GM21576 (cell line): ENCODE results near the gene NLRX1.
"Not testable (repeated sequence)": the region's sequence is repeated elsewhere in the genome, so short reads cannot be mapped to it uniquely, and the experiment has no call there.

Experiments
- ATAC-seq: cut with Tn5 transposase; IDR thresholded peaks from one replicate; pipeline ENCODE4 v1.9.1; 2021; ENCODE audit warnings: mild to moderate bottlenecking, moderate library complexity; ENCODE audit not compliant: unreplicated experiment

NLRX1 gene

DNA sequence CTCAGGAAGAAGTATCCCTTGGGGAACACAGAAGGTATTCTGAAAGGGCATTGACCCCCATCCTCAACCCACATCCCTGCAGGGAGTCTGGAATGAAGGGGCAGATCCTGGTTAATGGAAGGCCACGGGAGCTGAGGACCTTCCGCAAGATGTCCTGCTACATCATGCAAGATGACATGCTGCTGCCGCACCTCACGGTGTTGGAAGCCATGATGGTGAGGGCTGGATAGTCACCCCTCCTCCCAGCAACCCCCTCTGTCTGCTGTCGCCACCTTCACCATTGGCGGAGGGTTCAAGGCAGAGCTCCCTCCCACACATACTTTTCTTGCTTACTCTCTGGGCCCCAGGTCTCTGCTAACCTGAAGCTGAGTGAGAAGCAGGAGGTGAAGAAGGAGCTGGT, 14.3 kb upstream of the NLRX1 start:
- no peak for ATAC-seq

DNA sequence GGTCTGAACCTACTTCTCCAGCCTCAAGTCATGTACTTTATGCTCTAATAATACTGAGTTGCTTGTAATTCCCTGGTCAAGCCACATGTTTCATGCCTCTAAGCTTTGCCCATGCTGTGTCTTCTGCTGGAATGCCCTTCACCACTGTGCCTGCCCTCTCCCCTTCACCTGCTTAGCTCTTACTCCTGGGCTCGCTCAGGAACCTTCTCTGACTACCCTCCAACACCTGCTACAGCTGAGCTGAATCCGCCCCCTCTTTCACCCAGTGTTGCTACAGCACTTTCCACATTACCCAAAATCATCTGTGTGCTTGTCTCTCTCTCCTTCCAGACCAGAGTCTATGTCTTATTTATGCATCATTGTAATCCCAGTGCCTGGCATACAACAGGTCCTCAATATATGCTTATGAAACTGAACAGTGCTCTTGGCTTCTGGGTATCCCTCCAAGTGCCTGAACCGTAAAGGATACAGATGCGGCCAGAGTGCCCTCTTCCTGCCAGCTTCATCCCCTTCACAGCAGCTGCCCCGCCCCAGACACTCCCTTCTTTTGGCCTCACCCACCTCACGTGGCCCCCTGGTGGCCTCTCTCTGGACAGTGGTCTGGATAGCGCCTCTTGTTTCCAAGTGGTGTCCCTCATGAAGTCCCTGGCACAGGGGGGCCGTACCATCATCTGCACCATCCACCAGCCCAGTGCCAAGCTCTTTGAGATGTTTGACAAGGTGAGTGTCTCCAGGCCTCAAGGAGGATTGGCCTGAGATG, 12.6 kb upstream of the NLRX1 start:
- ATAC-seq: no peak

DNA sequence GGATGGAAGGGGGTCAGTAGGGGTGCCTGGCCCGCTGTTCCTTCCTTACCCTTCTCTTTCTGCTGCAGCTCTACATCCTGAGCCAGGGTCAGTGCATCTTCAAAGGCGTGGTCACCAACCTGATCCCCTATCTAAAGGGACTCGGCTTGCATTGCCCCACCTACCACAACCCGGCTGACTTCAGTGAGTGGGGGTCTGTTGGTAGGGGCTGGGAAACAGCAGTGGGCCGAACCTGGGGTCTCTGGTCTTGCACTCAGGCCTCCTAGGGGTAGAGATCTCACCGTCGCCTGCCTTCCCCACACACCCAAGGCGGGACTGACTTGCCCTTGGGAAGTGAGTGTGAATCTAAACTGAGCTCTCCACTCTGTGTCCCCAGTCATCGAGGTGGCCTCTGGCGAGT, 12.0 kb upstream of the NLRX1 start:
- no peak for ATAC-seq

DNA sequence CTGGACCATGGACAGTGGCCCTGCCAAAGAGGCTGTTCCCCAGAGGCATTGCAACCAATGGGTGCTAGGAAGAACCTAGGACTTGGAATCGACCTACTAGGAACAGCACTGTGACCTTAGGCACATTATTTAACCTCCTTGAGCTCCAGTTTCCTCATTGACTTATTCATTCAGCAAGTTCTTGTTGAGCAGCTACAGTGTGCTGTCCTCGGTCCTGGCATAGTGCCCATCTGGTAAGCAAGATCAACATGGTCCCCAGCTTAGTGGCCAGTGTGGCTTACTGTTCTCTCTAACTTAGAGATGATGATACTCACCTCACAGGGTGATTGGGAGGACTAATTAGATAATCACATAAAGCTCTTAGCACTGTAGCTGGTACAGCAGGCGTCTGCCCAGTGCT, 11.5 kb upstream of the NLRX1 start:
- no peak for ATAC-seq

DNA sequence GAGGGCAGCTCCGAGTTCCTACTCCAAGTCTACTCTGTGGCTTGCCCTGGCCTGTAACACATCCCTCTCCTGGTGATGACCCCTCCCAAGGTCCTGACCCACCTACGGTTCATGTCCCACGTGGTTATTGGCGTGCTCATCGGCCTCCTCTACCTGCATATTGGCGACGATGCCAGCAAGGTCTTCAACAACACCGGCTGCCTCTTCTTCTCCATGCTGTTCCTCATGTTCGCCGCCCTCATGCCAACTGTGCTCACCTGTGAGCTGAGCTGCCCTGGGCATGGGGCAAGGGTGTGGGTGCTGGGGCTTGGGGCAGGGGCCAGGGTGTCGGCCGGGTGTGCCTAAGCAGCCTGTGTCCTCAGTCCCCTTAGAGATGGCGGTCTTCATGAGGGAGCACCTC, 10.1 kb upstream of the NLRX1 start:
- no peak for ATAC-seq

DNA sequence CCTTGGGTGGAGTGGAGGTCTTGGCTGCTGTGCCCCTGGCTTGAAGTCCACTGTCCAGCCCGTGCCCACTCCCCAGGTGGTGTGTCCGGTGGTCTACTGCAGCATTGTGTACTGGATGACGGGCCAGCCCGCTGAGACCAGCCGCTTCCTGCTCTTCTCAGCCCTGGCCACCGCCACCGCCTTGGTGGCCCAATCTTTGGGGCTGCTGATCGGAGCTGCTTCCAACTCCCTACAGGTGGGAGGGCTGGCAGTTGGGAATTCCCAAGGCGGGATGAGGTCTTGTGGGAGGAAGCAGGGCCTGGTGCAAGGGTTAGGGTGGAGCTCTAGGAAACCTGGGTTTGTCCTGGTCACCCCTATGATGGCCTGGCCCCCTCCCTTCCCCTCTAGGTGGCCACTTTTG, 8.4 kb upstream of the NLRX1 start:
- no peak for ATAC-seq

DNA sequence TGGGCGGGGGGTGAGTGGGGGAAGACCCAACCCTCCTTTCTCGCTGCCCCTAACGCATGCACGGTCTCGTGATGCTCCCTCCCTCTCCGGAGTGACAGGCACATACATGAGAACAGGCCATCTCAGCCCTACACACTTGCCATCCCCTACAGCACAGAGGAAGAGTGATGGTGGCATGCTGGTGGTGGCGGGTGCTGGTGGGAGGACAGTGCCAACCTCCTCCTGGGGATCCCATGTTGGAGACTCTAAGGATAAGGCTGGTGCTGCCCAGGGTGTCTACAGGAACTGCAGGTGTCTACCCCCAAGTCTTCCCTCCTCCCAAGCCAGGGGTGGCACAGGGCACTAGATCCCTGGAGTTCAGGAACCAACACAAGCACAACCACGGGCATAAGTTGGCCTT, 6.7 kb upstream of the NLRX1 start:
- ATAC-seq: no peak

DNA sequence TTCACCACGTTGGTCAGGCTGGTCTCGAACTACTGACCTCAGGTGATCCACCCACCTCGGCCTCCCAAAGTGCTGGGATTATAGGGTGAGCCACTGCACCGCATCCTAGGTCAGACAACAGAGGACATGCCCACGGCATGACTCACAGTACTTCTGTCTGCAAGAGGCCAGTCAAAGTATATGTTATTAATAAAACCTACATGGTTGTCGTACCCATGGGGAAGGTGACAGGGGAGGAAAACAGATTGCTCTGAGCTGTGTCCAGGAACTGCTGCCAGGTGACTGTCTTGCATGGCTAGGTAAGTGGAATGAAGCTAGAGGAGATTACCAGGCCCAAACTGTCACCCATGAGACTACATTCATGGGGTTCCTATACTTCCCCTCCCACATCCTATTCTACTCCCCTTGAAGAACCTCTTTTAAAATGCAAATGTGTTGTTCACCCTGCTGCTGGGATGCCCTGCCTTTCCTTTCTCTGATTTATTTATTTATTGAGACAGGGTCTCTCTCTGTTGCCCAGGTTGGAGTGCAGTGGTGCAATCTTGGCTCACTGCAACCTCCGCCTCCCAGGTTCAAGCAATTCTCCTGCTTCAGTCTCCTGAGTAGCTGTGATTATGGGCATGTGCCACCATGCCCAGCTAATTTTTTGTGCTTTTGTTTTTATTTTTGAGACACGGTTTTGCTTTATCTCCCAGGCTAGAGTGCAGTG, 2.0 kb upstream of the NLRX1 start:
- no peak for ATAC-seq

DNA sequence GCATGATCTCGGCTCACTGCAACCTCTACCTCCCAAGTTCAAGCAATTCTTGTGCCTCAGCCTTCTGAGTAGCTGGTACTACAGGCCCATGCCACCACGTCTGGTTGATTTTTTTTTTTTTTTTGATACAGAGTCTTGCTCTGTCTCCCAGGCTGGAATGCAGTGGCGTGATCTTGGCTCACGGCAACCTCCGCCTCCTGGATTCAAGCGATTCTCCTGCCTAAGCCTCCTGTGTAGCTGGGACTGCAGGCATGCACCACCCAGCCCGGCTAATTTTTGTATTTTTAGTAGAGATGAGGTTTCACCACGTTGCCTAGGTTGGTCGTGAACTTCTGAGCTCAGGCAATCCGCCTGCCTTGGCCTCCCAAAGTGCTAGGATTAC, 1.5 kb upstream of the NLRX1 start:
- not testable (repeated sequence) for ATAC-seq

DNA sequence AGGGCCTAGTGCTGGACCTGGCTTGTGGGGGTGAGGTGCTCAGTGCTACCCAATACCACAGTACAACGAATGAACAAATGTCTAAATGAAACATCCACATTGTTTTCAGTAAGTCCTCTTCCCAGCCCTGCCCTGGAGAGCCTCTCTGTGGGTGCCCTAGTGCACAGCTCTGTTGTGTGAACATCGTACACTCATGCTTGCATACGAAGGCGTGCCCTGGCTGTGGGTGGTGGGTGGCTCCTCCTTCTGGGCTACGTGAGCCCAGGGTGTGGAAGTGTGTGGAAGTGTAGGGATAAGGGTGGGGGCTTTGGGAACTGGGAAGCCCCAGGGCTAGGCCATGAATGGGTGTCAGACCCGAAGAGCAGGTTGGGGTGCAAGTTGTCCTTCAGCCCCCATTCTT, 592 bp upstream of the NLRX1 start:
- no peak for ATAC-seq

DNA sequence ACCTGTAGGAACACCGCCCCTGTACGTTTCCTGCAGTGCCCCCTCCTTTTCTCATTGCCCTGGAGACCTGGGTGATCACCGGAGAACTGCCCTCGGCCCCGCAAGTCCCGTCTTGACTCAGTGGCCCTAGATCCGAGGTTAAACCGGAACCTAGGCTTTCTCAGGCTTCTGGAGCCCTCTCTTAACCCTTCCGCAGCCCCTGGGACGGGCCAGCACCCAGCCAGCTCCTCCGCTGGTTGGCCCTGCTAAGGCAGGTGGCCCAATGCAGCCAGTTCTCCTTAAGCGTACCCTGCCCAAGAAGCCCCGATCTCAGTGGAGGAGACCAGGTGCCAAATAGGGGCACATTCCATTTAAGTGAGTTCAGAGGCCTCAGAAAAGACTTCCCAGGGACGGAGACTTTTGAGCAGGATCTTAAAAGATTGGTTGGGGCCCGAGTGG, 776 bp downstream of the NLRX1 start:
- ATAC-seq: no peak

DNA sequence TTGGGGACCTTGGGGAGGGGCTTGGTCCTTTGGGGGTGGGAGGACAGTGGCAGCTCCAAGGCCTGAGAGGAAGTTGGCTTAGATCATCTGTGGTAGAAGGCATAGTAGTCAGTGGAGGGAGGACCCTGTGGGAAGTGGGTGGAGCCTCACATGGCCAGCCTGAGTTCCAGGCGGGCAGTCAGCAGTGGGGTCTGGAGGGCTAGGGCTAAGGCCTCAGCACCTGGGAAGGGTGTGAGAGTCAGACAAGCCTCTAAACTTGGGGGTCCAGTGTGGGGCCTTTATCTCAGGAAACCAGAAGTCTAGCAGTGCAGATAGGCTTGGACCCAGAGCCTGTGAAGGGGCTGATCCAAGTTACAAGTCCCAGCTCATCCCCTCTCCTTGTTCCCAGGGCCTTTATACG, 4.0 kb downstream of the NLRX1 start:
- no peak for ATAC-seq

DNA sequence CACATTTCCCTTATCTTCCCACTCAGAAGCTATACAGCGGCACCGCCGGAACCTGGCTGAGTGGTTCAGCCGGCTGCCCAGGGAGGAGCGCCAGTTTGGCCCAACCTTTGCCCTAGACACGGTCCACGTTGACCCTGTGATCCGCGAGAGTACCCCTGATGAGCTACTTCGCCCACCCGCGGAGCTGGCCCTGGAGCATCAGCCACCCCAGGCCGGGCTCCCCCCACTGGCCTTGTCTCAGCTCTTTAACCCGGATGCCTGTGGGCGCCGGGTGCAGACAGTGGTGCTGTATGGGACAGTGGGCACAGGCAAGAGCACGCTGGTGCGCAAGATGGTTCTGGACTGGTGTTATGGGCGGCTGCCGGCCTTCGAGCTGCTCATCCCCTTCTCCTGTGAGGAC, 4.9 kb downstream of the NLRX1 start:
- no peak for ATAC-seq

DNA sequence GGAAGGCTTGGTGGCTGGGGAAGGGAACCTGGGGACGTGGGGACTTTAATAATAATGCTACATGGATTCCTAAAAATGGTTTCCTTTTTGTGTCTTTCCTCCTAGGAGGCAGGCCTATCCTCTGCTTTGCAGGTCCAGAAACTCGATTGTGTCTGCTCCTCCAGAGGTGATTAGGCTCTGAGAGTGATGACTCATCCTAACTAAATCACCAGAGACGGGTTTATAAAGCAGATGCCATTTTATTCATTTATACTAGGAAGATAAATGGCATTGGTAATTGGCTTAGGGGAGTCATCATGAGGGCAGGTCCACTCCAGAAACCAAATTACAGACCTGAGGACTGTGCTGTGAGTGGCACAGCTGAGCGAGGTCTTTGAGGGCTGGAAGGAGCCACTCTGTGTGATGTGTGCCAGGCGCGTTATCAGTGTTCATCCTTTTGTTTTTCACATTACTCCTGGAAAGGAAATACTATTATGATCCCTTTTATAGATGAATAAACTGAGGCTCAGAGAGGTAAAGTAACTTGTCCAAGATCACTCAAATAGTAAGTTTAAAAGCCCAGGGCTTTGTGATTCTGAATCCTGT, 7.1 kb downstream of the NLRX1 start:
- ATAC-seq: no peak

DNA sequence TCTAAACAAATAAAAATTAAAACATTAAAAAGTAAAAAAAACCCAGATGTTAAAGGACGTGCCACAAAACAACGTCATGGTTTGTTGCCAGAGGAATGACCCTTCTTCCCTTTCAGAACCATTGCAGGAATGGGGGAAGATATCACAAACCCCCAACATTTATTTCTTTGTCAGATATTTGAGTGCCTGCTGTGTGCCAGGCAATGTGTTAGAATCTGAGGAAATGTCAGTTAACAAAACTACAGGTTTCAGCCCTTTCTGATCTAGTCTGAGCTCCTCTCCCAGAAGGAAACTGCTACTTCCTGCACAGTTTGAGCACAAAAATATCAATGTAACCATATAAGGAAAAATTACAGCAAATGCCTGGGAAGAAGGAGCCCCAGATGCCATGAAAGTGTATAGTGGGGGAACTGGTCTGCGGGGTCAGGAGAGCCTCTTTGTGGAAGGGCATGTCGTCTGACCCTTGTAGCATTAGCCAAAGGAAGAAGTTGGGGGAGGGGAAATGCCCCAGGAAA, 9.7 kb downstream of the NLRX1 start:
- ATAC-seq: no peak

DNA sequence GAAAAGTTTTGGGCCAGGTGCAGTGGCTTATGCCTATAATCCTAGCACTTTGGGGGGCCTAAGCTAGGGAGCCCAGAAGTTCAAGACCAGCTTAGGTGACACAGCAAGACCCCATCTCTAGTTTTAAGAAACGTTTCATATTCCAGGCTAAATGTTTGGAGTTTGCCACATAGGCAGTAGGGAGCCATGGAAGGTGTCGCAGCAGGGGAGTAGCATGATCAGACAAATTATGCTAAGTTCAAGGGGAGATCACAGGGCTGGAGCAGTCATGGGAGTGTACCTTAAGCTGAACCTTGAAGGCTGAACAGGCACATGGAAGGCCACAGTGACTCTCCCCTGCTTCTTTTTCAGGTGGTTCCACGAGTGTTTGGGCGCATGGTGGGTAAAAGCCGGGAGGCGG, 10.8 kb downstream of the NLRX1 start:
- ATAC-seq: no peak

DNA sequence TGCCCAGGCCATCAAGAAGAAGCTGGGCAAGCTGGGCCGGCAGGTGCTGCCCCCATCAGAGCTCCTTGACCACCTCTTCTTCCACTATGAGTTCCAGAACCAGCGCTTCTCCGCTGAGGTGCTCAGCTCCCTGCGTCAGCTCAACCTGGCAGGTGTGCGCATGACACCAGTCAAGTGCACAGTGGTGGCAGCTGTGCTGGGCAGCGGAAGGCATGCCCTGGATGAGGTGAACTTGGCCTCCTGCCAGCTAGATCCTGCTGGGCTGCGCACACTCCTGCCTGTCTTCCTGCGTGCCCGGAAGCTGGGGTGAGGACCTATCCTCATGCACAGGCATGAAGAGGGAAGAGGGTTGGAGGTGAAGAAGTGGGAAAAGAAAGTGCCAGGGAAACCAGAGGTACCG, 11.5 kb downstream of the NLRX1 start:
- no peak for ATAC-seq

DNA sequence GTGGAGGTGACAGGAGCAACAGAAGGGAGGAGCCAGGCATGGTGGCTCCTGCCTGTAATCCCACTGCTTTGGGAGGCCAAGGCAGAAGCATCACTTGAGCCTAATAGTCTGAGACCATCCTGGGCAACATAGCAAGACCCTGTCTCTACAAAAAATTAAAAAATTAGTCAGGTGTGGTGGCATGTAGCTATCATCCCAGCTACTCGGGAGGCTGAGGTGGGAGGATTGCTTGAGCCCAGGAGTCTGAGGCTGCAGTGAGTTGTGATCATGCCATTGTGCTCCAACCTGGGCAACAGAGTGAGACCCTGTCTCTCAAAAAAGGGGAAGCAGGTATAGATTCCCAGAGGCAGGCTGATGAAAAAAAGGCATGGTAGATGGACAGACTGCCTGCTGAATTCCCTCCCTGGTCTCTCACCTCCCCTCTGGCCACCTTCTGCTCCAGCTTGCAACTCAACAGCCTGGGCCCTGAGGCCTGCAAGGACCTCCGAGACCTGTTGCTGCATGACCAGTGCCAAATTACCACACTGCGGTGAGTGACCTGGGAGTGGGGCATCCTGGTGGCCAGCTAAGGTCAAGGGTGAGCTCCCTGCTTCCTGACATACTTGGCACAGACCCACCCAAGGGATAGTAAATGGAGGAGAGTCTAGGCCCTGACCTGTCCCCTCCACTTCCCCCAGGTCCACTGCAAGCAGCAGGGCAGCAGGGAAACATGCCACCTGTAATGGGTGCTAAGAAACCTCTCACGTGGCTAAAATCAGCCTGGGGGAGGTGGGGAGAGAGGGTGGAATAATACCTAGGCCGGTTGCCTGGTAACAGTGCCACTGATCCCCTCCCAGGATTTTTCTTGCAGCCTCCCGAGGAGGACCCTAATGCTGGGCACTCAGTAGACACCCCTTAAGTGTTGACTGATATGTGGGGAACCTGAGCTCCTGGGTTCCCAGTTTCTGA, 12.5 kb downstream of the NLRX1 start:
- ATAC-seq: no peak

DNA sequence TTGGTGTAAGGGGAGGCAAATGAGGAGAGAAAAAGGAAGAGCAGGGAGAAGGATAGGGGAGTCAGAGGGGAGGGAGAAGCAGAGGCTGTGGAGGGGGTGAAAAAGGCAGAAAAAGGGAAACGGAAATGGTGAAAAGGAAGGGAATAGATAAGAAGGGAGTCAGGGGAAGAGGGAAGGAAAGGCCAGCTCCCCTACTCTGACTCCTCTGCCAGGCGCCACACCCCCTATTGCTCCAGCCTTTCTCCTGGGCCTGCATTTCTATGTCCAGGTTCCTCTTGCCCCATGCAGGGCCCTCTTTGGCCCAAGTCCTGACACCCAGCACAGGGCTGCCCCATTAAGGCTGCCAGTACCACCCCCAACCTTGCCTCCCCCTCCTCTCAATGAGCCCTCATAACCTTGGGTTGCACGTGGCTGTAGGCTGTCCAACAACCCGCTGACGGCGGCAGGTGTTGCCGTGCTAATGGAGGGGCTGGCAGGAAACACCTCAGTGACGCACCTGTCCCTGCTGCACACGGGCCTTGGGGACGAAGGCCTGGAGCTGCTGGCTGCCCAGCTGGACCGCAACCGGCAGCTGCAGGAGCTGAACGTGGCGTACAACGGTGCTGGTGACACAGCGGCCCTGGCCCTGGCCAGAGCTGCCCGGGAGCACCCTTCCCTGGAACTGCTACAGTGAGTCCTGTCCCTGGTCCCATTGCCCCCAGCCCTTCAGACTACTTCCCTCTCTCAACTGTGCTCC, 13.3 kb downstream of the NLRX1 start:
- no peak for ATAC-seq

DNA sequence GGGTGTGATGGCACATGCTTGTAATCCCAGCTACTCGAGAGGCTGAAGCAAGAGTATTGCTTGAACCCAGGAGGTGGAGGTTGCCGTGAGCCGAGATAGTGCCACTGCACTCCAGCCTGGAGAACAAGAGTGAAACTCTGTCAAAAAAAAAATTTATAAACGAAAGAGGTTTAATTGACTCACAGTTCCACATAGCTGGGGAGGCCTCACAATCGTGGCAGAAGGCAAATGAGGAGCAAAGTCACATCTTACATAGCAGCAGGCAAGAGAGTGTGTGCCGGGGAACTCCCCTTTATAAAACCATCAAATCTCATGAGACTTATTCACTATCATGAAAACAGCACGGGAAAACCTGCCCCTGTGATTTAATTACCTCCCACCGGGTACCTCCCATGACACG, 15.9 kb downstream of the NLRX1 start:
- not testable (repeated sequence) for ATAC-seq
